Measurements from ENCODE around the gene MAP7D2. TPM values are rescaled to one million over a fixed set of nuclear protein-coding genes. Genes with fewer than 3 reads are reported as not detected.

The MAP7D2 gene
- total and polyA plus RNA-seq, 2 experiments from 2014 or later, result 0.94 to 1.7 TPM

GRCh38 chrX:20118065-20118824 is 1.5 kb upstream of the MAP7D2 start:
- H3K27me3 ChIP-seq, result peaks cover 3% of the 10 kb centered on the region
- H3K4me1 ChIP-seq (ENCODE audit: insufficient read depth), result no peaks in the 10 kb centered on the region
- TF ChIP-seq EZH2 (IDR thresholded peaks at IDR 0.05; ENCODE audit: borderline replicate concordance), result no peak
- TF ChIP-seq EZH2phosphoT487 (IDR thresholded peaks at IDR 0.05; ENCODE audit: low read depth, severe bottlenecking, unreplicated experiment), result no peak
- TF ChIP-seq, protein P1, sequence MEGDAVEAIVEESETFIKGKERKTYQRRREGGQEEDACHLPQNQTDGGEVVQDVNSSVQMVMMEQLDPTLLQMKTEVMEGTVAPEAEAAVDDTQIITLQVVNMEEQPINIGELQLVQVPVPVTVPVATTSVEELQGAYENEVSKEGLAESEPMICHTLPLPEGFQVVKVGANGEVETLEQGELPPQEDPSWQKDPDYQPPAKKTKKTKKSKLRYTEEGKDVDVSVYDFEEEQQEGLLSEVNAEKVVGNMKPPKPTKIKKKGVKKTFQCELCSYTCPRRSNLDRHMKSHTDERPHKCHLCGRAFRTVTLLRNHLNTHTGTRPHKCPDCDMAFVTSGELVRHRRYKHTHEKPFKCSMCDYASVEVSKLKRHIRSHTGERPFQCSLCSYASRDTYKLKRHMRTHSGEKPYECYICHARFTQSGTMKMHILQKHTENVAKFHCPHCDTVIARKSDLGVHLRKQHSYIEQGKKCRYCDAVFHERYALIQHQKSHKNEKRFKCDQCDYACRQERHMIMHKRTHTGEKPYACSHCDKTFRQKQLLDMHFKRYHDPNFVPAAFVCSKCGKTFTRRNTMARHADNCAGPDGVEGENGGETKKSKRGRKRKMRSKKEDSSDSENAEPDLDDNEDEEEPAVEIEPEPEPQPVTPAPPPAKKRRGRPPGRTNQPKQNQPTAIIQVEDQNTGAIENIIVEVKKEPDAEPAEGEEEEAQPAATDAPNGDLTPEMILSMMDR (IDR thresholded peaks at IDR 0.05; ENCODE audit: poor library complexity), result no peak
- H3K27ac ChIP-seq, result no peak overlapping the region
- no peaks in the 10 kb centered on the region for H4K20me1 ChIP-seq (ENCODE audit: insufficient read depth, poor library complexity, severe bottlenecking)
- no peak overlapping the region for H2AFZ ChIP-seq
- H3K36me3 ChIP-seq (replicated peaks; ENCODE audit: insufficient read depth, low read depth), result no peaks in the 10 kb centered on the region
- H3K9me3 ChIP-seq (ENCODE audit: low read depth), result no peaks in the 10 kb centered on the region
- H3K4me2 ChIP-seq, result no peak overlapping the region
- no peaks in the 10 kb centered on the region for H3K79me2 ChIP-seq
- H3K9me2 ChIP-seq (replicated peaks; ENCODE audit: insufficient read depth), result no peaks in the 10 kb centered on the region
- no peak for DNase-seq (ENCODE audit: low spot score)
- H3K4me3 ChIP-seq, result no peak overlapping the region
- WGBS (ENCODE audit: low lambda C conversion rate, missing lambda C conversion rate), result 61% methylated on average over 12 of the region's 12 CpGs

- no peaks in the 10 kb centered on the region for H3K36me3 ChIP-seq (replicated peaks; ENCODE audit: insufficient read depth, low read depth)
- H3K4me2 ChIP-seq, result peak overlapping the region; percentile 76
- DNase-seq (ENCODE audit: low spot score), result no peak
- TF ChIP-seq, protein P1 (IDR thresholded peaks at IDR 0.05; ENCODE audit: poor library complexity), result no peak
- TF ChIP-seq EZH2 (IDR thresholded peaks at IDR 0.05; ENCODE audit: borderline replicate concordance) (no peak), EZH2phosphoT487 (IDR thresholded peaks at IDR 0.05; ENCODE audit: low read depth, severe bottlenecking, unreplicated experiment) (no peak)
- no peaks in the 10 kb centered on the region for H3K9me2 ChIP-seq (replicated peaks; ENCODE audit: insufficient read depth)
- H3K27ac ChIP-seq, result no peak overlapping the region
- H3K4me1 ChIP-seq (ENCODE audit: insufficient read depth), result no peaks in the 10 kb centered on the region
- H2AFZ ChIP-seq, result peak overlapping the region; percentile 49
- no peaks in the 10 kb centered on the region for H3K9me3 ChIP-seq (ENCODE audit: low read depth)
- no peak overlapping the region for H3K4me3 ChIP-seq
- WGBS (ENCODE audit: low lambda C conversion rate, missing lambda C conversion rate), result 48% methylated on average over 37 of the region's 47 CpGs
- no peaks in the 10 kb centered on the region for H4K20me1 ChIP-seq (ENCODE audit: insufficient read depth, poor library complexity, severe bottlenecking)
- H3K27me3 ChIP-seq, result peaks cover 3% of the 10 kb centered on the region
- no peaks in the 10 kb centered on the region for H3K79me2 ChIP-seq
Observed at GRCh38 chrX:20116087-20116576, 575 bp downstream of the MAP7D2 start.

- Histone ChIP-seq H4K20me1 (ENCODE audit: insufficient read depth, poor library complexity, severe bottlenecking) (no peaks in the 10 kb centered on the region), H2AFZ (no peak overlapping the region), H3K27me3 (peaks cover 3% of the 10 kb centered on the region), H3K4me3 (no peak overlapping the region), H3K9me2 (replicated peaks; ENCODE audit: insufficient read depth) (no peaks in the 10 kb centered on the region), H3K4me1 (ENCODE audit: insufficient read depth) (no peaks in the 10 kb centered on the region), H3K4me2 (no peak overlapping the region), H3K79me2 (no peaks in the 10 kb centered on the region), H3K27ac (no peak overlapping the region), H3K9me3 (ENCODE audit: low read depth) (no peaks in the 10 kb centered on the region), H3K36me3 (replicated peaks; ENCODE audit: insufficient read depth, low read depth) (no peaks in the 10 kb centered on the region)
- TF ChIP-seq EZH2 (IDR thresholded peaks at IDR 0.05; ENCODE audit: borderline replicate concordance) (no peak), EZH2phosphoT487 (IDR thresholded peaks at IDR 0.05; ENCODE audit: low read depth, severe bottlenecking, unreplicated experiment) (no peak)
- TF ChIP-seq, protein P1 (IDR thresholded peaks at IDR 0.05; ENCODE audit: poor library complexity), result no peak
- no peak for DNase-seq (ENCODE audit: low spot score)
- 82% methylated on average over 14 of the region's 14 CpGs for WGBS (ENCODE audit: low lambda C conversion rate, missing lambda C conversion rate)
Observed at GRCh38 chrX:20112022-20112774, 4.5 kb downstream of the MAP7D2 start.

Data from hepatocyte (in vitro differentiated cells).